Measurements from ENCODE around the gene SPRY1.

SPRY1 gene

DNA sequence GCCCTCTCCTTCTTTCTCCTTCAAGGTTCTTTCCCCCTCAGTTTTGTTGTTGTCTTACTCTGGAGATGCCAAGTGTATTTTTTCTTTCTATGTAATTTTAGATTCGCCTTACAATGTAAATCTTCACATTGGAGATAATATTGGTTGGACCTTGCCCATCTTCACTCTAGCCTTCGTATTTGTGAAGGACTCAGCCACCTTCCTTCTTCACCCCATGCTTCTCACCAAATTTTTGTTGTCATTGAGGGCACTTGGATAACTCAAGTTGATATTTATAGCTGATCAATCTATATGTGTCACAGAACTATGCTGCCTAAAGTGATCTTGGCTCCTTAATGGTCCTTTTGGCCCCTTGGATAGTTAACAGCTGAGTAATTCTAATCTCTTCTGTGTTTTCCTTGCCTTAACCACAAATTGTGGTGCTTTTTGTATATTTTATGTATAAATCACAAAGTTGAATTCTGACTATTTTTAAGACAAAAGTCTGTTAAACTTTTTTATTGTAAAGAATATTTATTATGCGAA is 6.5 kb downstream of the SPRY1 start:
- H3K9ac ChIP-seq (ENCODE audit: low read length): no peak overlapping the region
- no peak overlapping the region for H3K4me3 ChIP-seq (ENCODE audit: low read length)
- H3K36me3 ChIP-seq (ENCODE audit: control insufficient read depth, insufficient read depth, low read length): no peaks in the 10 kb centered on the region
- H3K9me3 ChIP-seq (ENCODE audit: control insufficient read depth, low read length): no peaks in the 10 kb centered on the region
- H3K4me1 ChIP-seq (ENCODE audit: control insufficient read depth, insufficient read depth, low read length): peaks cover 24% of the 10 kb centered on the region
- no peaks in the 10 kb centered on the region for H3K27me3 ChIP-seq (ENCODE audit: control insufficient read depth, insufficient read depth, low read length)

DNA sequence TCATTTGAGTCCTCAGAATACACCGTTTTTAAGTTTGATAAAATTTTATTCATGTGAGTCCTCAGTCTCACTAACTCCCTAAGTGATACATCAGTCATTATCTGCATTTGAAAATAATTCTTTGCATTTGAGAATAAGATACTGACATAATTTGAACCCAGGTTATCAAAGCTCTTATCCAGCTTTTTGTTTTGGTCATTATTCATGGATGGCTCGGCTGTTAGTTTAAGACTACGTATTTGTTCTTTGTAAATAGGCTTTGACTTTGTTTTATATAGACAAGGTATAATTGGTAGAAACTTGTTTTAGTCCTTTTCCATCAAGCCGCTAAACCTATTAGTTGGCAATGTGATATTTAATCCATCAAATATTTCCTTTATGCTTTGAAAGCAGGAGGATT is 7.9 kb downstream of the SPRY1 start:
- H3K4me3 ChIP-seq (ENCODE audit: low read length): no peak overlapping the region

DNA sequence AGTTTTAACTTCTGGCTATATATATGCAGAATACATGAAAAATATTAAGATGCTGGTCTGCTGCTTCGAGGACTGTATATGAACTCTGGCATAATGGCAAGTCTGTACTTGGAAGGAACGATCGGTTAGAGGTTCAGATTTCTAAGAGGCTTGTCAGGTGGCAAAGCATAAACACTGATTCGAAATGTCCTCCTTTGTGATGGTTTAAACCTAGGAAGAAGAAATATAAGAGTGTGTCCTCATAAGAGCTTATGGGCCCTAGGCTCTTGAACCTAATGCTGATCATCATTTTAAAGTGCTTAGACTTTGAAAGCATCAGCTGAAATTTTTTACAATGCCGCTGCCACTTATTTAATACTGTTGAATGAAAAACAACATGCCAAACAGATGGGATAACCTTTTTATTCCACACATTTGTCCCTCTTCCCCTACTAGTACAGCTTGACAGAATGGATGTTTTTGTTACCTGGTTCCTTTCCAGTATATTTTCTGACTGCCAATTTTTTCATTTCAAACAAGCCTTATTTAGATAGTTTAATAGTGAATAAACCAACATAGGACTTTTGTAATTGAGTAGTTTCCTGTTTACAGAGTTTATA is 8.8 kb downstream of the SPRY1 start:
- no peaks in the 10 kb centered on the region for H3K27me3 ChIP-seq (ENCODE audit: control insufficient read depth, insufficient read depth, low read length)
- H3K4me1 ChIP-seq (ENCODE audit: control insufficient read depth, insufficient read depth, low read length): peaks cover 24% of the 10 kb centered on the region
- no peak overlapping the region for H3K4me3 ChIP-seq (ENCODE audit: low read length)
- no peaks in the 10 kb centered on the region for H3K36me3 ChIP-seq (ENCODE audit: control insufficient read depth, insufficient read depth, low read length)
- H3K9me3 ChIP-seq (ENCODE audit: control insufficient read depth, low read length): no peaks in the 10 kb centered on the region
- H3K9ac ChIP-seq (ENCODE audit: low read length): no peak overlapping the region

More for the DNA sequence above, 7.9 kb downstream of the SPRY1 start:
- Histone ChIP-seq H3K9ac (ENCODE audit: low read length) (no peak overlapping the region), H3K27me3 (ENCODE audit: control insufficient read depth, insufficient read depth, low read length) (no peaks in the 10 kb centered on the region), H3K36me3 (ENCODE audit: control insufficient read depth, insufficient read depth, low read length) (no peaks in the 10 kb centered on the region), H3K4me1 (ENCODE audit: control insufficient read depth, insufficient read depth, low read length) (peaks cover 24% of the 10 kb centered on the region), H3K9me3 (ENCODE audit: control insufficient read depth, low read length) (no peaks in the 10 kb centered on the region)

DNA sequence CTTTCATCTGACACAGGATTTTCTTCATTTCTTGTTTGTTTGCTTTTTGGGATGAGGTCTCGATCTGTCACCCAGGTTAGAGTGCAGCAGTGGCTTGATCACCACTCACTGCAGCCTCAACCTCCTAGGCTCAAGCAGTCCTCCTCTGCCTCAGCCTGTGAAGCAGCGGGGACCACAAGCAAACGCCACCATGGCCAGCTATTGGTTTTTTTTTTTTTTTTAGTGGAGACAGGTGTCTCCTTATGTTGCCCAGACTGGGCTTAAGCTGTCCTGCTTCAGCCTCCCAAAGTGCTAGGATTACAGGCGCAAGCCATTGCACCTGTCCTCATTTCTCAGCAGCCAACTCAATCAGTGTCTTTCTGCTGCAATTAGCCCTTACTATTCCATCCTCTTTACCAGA is 10.3 kb downstream of the SPRY1 start:
- Histone ChIP-seq H3K36me3 (ENCODE audit: control insufficient read depth, insufficient read depth, low read length) (no peaks in the 10 kb centered on the region), H3K4me3 (ENCODE audit: low read length) (no peak overlapping the region), H3K4me1 (ENCODE audit: control insufficient read depth, insufficient read depth, low read length) (peaks cover 15% of the 10 kb centered on the region), H3K27me3 (ENCODE audit: control insufficient read depth, insufficient read depth, low read length) (no peaks in the 10 kb centered on the region), H3K9me3 (ENCODE audit: control insufficient read depth, low read length) (no peaks in the 10 kb centered on the region), H3K9ac (ENCODE audit: low read length) (no peak overlapping the region)

DNA sequence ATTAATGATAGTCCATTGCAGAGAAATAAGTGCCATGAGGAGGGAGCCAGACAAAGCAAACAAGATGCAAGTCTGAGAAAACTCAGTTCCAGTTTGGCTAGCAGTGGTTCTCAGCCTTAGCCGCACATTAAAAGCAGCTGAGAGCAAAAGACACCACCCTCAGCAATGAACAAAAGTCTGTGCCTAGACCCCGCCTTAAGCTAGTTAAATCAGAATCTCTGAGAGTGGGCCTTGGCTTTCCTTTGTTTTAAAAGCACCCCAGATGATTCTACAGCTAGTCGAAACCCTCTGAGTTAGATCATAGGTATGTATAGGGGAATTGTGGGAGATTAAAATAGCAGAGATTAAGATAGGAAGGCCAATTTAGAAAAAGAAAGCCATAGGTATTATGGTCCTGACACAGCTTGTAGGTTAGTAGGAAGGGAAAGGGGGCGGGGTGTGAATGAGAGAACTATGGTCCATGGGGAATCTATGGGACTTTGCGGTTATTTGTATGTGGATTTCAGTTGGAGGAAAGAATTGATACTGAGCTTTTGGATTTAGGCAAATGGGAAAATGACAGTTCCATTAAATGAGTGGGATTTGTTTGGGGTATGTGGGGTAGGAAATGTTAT is 12.0 kb downstream of the SPRY1 start:
- no peak overlapping the region for H3K4me3 ChIP-seq (ENCODE audit: low read length)
- no peaks in the 10 kb centered on the region for H3K9me3 ChIP-seq (ENCODE audit: control insufficient read depth, low read length)
- H3K27me3 ChIP-seq (ENCODE audit: control insufficient read depth, insufficient read depth, low read length): no peaks in the 10 kb centered on the region
- H3K9ac ChIP-seq (ENCODE audit: low read length): no peak overlapping the region
- H3K4me1 ChIP-seq (ENCODE audit: control insufficient read depth, insufficient read depth, low read length): peaks cover 9% of the 10 kb centered on the region
- no peaks in the 10 kb centered on the region for H3K36me3 ChIP-seq (ENCODE audit: control insufficient read depth, insufficient read depth, low read length)

DNA sequence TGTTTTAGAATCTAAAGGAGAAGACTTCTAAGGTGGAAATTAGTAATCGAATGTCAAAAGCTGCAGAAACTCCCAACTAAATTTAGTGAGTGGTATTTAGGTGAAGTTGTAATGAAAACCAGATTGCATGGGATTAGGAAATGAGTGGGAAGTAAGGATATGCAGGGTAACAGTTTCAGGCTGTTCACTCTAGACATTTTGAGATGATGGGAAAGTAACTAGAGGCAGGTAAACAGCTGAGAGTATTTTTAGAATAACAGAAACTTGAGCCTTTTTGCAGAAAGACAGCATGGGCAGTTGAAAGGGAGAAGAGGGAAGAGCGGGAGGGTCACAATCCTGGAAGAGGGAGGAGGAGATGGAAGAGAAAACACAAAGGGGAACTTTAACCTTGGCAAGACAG is 12.7 kb downstream of the SPRY1 start:
- Histone ChIP-seq H3K27me3 (ENCODE audit: control insufficient read depth, insufficient read depth, low read length) (no peaks in the 10 kb centered on the region), H3K9me3 (ENCODE audit: control insufficient read depth, low read length) (no peaks in the 10 kb centered on the region), H3K36me3 (ENCODE audit: control insufficient read depth, insufficient read depth, low read length) (no peaks in the 10 kb centered on the region), H3K4me3 (ENCODE audit: low read length) (no peak overlapping the region), H3K4me1 (ENCODE audit: control insufficient read depth, insufficient read depth, low read length) (peaks cover 9% of the 10 kb centered on the region), H3K9ac (ENCODE audit: low read length) (no peak overlapping the region)

DNA sequence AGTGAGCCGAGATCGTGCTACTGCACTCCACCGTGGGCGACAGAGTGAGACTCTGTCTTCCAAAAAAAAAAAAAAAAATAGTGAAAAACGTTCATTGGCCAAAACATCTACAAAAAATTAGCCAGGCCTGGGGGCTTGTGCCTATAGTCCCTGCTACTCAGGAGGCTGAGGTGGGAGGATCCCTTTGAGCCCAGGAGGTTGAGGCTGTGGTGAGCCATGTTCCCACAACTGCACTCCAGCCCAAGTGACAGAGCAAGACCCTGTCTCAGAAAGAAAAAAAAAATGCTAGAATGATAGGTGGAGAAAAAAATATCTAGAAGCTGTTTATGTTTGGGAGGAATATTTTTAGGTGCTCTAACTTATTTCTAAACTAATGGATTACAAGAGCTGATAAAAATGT is 14.9 kb downstream of the SPRY1 start:
- Histone ChIP-seq H3K4me1 (ENCODE audit: control insufficient read depth, insufficient read depth, low read length) (peaks cover 17% of the 10 kb centered on the region), H3K36me3 (ENCODE audit: control insufficient read depth, insufficient read depth, low read length) (no peaks in the 10 kb centered on the region), H3K9ac (ENCODE audit: low read length) (no peak overlapping the region), H3K27me3 (ENCODE audit: control insufficient read depth, insufficient read depth, low read length) (no peaks in the 10 kb centered on the region), H3K4me3 (ENCODE audit: low read length) (no peak overlapping the region), H3K9me3 (ENCODE audit: control insufficient read depth, low read length) (no peaks in the 10 kb centered on the region)

DNA sequence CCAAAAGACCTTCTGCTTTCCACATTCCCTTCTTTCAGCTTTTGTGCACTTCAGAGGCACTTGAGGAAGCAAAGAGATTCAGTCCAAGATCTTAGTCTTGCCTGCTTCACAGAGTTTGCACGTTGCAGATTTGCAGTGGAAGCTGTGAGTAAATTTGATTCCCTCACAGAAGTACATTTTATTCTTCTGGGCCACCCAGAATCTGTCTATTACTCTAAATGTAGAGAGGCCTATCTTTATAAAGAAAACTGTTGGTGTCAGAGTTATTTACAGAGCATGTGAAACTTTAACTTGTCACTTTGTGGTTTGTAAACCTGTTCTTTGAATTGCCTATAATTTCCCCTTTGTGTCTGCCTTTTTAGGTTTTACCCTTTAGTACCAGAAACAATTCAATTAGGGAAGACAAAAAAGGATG is 15.5 kb downstream of the SPRY1 start:
- peaks cover 12% of the 10 kb centered on the region for H3K4me1 ChIP-seq (ENCODE audit: control insufficient read depth, insufficient read depth, low read length)
- no peak overlapping the region for H3K4me3 ChIP-seq (ENCODE audit: low read length)
- no peaks in the 10 kb centered on the region for H3K36me3 ChIP-seq (ENCODE audit: control insufficient read depth, insufficient read depth, low read length)
- H3K9ac ChIP-seq (ENCODE audit: low read length): no peak overlapping the region
- H3K27me3 ChIP-seq (ENCODE audit: control insufficient read depth, insufficient read depth, low read length): no peaks in the 10 kb centered on the region
- no peaks in the 10 kb centered on the region for H3K9me3 ChIP-seq (ENCODE audit: control insufficient read depth, low read length)

DNA sequence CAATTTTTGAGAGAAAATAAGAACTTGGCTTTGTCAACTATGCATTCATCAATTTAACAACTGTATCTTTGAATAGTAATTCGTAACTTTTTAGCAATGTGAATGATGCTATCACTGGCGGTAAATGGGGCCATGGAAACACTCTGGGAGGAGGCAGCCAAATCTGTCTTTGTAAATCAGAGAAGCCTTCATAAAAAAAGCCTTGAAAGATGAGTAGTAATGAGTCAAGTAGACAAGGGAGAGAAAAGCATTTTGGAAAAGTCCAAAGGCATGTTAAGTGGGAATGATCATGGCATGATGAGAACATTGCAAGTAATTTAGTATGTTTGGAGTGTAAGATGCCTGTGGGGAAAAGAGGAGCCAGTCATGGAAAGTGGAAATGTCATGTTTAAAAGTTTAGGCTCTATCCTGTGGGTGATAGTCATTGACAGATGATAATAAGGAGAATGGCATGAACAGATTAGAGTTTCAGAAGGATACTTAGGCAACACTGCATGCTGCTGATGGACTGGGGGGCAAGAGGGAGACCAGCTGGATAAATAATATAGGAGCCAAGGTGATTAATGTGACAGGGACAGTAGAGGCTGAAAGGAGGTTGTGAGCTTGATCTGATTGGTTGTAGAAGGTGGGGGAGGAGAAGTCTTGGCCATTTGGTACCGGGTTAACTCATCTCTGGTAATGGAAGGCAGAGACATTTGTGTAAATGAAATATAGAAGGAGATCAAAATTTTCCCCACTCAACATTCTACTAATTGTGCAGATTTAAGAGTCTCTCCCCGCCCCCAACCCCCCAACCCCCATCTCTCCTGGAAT is 16.3 kb downstream of the SPRY1 start:
- Histone ChIP-seq H3K9me3 (ENCODE audit: control insufficient read depth, low read length) (no peaks in the 10 kb centered on the region), H3K27me3 (ENCODE audit: control insufficient read depth, insufficient read depth, low read length) (no peaks in the 10 kb centered on the region), H3K4me1 (ENCODE audit: control insufficient read depth, insufficient read depth, low read length) (peaks cover 12% of the 10 kb centered on the region), H3K4me3 (ENCODE audit: low read length) (no peak overlapping the region), H3K36me3 (ENCODE audit: control insufficient read depth, insufficient read depth, low read length) (no peaks in the 10 kb centered on the region), H3K9ac (ENCODE audit: low read length) (no peak overlapping the region)

DNA sequence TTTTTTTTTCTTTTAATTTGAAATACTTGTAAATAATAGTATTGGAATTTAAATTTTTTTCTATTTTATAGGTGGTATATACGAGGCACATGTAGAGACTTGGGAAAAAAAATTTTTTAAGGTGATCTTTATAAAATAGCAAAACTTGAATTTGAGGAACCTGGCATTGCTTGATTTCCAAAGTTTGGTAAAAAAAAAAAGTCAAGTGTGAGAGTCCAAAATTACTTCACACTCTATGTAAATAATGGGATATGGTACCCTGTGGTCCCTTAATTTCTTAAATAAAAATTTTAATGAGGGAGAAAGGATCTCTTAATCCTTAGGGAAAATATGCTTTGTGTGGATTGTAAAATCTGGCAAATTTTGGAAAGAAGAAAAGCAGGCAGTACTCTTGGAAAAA is 19.0 kb downstream of the SPRY1 start:
- no peaks in the 10 kb centered on the region for H3K27me3 ChIP-seq (ENCODE audit: control insufficient read depth, insufficient read depth, low read length)
- H3K9ac ChIP-seq (ENCODE audit: low read length): no peak overlapping the region
- peaks cover 19% of the 10 kb centered on the region for H3K4me1 ChIP-seq (ENCODE audit: control insufficient read depth, insufficient read depth, low read length)
- no peaks in the 10 kb centered on the region for H3K9me3 ChIP-seq (ENCODE audit: control insufficient read depth, low read length)
- H3K4me3 ChIP-seq (ENCODE audit: low read length): no peak overlapping the region
- no peaks in the 10 kb centered on the region for H3K36me3 ChIP-seq (ENCODE audit: control insufficient read depth, insufficient read depth, low read length)

DNA sequence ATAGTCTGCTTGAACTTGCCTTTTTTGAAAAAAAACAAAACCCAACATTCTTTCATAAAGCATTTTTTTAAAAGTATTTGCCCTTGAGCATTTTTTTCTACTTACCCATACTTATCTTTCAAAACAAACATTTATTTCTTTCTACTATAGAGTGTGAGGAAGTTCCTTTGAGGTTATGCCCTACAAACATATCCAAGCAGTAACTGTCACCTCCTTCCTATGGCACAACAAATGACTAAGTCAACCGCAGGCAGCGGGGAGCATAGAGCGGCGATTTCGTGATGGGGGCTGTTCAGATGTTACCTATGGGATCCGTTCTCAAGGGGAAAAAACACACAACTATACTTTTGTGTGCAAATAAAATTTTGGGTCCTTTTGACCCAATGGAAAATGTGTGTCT is 19.4 kb downstream of the SPRY1 start:
- Histone ChIP-seq H3K9ac (ENCODE audit: low read length) (no peak overlapping the region), H3K4me3 (ENCODE audit: low read length) (no peak overlapping the region), H3K27me3 (ENCODE audit: control insufficient read depth, insufficient read depth, low read length) (no peaks in the 10 kb centered on the region), H3K9me3 (ENCODE audit: control insufficient read depth, low read length) (no peaks in the 10 kb centered on the region), H3K4me1 (ENCODE audit: control insufficient read depth, insufficient read depth, low read length) (peaks cover 19% of the 10 kb centered on the region), H3K36me3 (ENCODE audit: control insufficient read depth, insufficient read depth, low read length) (no peaks in the 10 kb centered on the region)

DNA sequence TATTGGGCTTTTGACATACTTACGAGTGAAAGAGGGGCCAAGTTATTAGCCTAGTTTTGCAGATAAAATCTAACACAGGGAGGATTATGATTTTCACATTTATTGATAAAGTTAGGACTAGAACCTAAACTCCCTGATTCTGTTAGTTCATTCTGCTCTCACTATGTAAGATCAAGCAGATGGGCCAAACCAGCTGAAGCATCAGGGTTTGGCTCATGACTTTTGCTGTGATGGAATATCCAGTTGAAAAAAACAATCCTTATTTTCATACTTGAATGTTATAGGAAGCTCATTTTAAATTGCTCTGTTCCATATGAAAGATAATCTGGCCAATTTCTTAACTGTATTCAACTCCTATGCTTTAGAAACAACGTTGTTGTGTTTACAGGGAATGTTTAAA is 21.2 kb downstream of the SPRY1 start:
- no peak overlapping the region for H3K4me3 ChIP-seq (ENCODE audit: low read length)
- no peaks in the 10 kb centered on the region for H3K27me3 ChIP-seq (ENCODE audit: control insufficient read depth, insufficient read depth, low read length)
- no peaks in the 10 kb centered on the region for H3K36me3 ChIP-seq (ENCODE audit: control insufficient read depth, insufficient read depth, low read length)
- no peaks in the 10 kb centered on the region for H3K9me3 ChIP-seq (ENCODE audit: control insufficient read depth, low read length)
- H3K9ac ChIP-seq (ENCODE audit: low read length): no peak overlapping the region
- H3K4me1 ChIP-seq (ENCODE audit: control insufficient read depth, insufficient read depth, low read length): peaks cover 19% of the 10 kb centered on the region

Measured in mucosa of stomach (tissue), 1 donor.